Measurements from ENCODE around the gene PSD.

DNA sequence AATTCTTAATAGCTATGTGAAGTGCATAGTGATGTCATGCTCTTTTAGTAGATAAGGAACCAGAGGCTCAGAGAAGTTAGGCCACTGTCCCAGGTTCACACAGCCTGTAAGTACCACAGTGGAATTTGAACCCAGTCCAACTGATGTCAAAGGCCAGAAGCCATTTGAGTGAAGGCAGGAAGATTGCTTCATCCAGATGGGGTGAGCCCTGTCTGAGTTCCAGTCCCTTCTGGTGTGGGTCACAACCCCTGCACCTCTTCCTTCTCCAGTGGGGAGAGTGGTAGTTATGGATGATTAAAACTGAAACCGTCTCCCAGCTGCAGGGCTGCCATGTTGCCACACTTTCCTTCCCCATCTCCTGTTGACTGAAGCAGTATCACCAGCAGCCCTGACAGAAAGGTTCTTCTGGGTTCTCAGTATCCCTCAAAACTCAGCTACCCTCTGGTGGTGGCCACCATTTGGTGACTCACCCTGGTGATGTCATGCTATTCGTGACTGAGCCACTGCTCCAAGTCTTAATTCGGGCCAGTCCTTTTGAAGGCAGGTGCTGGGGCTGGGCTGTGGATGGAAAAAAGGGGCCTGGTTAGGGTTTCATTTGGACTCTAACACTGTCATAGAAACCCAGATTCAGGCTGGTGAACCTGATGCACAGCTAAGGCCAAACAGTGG lies 34.2 kb upstream of the PSD start:
- no peak for TF ChIP-seq LEF1 (IDR thresholded peaks at IDR 0.05; ENCODE audit: borderline replicate concordance)
- no peak for TF ChIP-seq HDGF (IDR thresholded peaks at IDR 0.05; ENCODE audit: borderline replicate concordance)
- TF ChIP-seq FOXM1 (IDR thresholded peaks at IDR 0.05; ENCODE audit: borderline replicate concordance), result no peak
- no peak for TF ChIP-seq FOXK2 (IDR thresholded peaks at IDR 0.05)
- TF ChIP-seq SP1 (IDR thresholded peaks at IDR 0.05), result no peak
- TF ChIP-seq NFRKB (IDR thresholded peaks at IDR 0.05), result no peak
- TF ChIP-seq SUZ12 (IDR thresholded peaks at IDR 0.05), result no peak
- TF ChIP-seq ELF4 (IDR thresholded peaks at IDR 0.05), result no peak
- TF ChIP-seq, protein P1, sequence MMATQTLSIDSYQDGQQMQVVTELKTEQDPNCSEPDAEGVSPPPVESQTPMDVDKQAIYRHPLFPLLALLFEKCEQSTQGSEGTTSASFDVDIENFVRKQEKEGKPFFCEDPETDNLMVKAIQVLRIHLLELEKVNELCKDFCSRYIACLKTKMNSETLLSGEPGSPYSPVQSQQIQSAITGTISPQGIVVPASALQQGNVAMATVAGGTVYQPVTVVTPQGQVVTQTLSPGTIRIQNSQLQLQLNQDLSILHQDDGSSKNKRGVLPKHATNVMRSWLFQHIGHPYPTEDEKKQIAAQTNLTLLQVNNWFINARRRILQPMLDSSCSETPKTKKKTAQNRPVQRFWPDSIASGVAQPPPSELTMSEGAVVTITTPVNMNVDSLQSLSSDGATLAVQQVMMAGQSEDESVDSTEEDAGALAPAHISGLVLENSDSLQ (IDR thresholded peaks at IDR 0.05), result no peak
- TF ChIP-seq CTBP1 (IDR thresholded peaks at IDR 0.05; ENCODE audit: borderline replicate concordance), result no peak
- no peak for TF ChIP-seq FOXA1 (IDR thresholded peaks at IDR 0.05)
